Pancreas (tissue), 10 donors: ENCODE results near the gene N4BP3. TPM values are rescaled to one million over a fixed set of nuclear protein-coding genes. Genes with fewer than 3 reads are reported as not detected.

Experiments
- ATAC-seq, 4 donors: fragments of 200-7000 bp; cut with Tn5 transposase; one replicate each; pipeline versions ENCODE4 v1.8.0 to v1.9.1; 2020; ENCODE audit warnings: mild to moderate bottlenecking in 4 of 4, moderate library complexity in 4 of 4
- DNase-seq, 6 donors: peaks; one replicate each; pipeline ENCODE4 v3.0.0-alpha.2; 2020
- FAIRE-seq: peaks from 2 replicates; lab custom pipeline; 2012; peaks lifted over from hg19 to GRCh38; lab: Jason Lieb, UNC
- H3K27ac ChIP-seq, 4 donors: fragments of 200-600 bp; sonication (generic); 1 replicate in 3 of 4; 2 replicates in 1 of 4; pipeline versions ENCODE4 v1.5.0 to v1.8.0; 2020
- H3K27me3 ChIP-seq, 4 donors: fragments of 200-600 bp; one replicate each; pipeline ENCODE4 v1.8.0; 2021
- H3K36me3 ChIP-seq, 3 donors: fragments of 200-600 bp; sonication (generic) in 1 of 3; one replicate each; pipeline versions ENCODE4 v1.5.0 to v1.8.0; 2020 to 2021
- H3K4me1 ChIP-seq, 3 donors: fragments of 200-600 bp; one replicate each; pipeline ENCODE4 v1.8.0; 2021
- H3K4me3 ChIP-seq, 4 donors: fragments of 200-600 bp; sonication (generic) in 2 of 4; one replicate each; pipeline versions ENCODE4 v1.5.0 to v1.8.0; 2020 to 2021
- H3K9me3 ChIP-seq, 4 donors: fragments of 200-600 bp; one replicate each; pipeline ENCODE4 v1.8.0; 2021
- CTCF ChIP-seq, 4 donors: fragments of 200-600 bp; sonication (generic) in 3 of 4; IDR thresholded peaks; one replicate each; pipeline versions ENCODE4 v1.5.0 to v1.8.0; 2021; ENCODE audit warnings: antibody characterized with exemption in 4 of 4
- WGBS, 2 donors: extraction: QIAGEN DNeasy Blood & Tissue Kit; methylation state at CpG; one replicate each; pipeline ENCODE4 v1.1.7; 2013; 5-methylcytosine and 5-hydroxymethylcytosine counted together
- intact Hi-C, 3 donors: fragments of 100-400 bp; cut with DNase I; formaldehyde crosslinking; loops; one replicate each; pipeline versions ENCODE4 v1.11.1 to v1.14.2; 2022
- polyA plus RNA-seq, 2 donors: library from polyadenylated mRNA; stranded (reverse); fragments of 200-250 nt; gene quantifications; one replicate each; pipeline ENCODE4 v1.2.3, GENCODE V29; 2013
- total RNA-seq, 6 donors: library from RNA; stranded (reverse); fragmentation: NEBNext Ultra II Directional in 4 of 6; extraction: Animal tissue kit (Norgen Biotek cat#: 25700) in 4 of 6; gene quantifications; one replicate each; pipeline versions ENCODE4 v1.2.1 to v1.2.4, GENCODE V29; 2021 to 2023
- donor health status: healthy with polysubstance abuse.
- donor health status: DM: no; HTN: no; CAD: no; lungs with moderate emphysema.
- donor health status: DM: no; HTN: no; CAD: no.
- donor health status: control.
- donor health status: control.
- donor health status: Bipolar disorder and iron deficiency.
- donor health status: DM: yes; HTN: yes; CAD: no.
- donor health status: DM: no; HTN: no; CAD: no.
- donor health status: DM: no; HTN: no; CAD: no.
- donor health status: DM: yes; HTN: yes; CAD: no.

N4BP3 gene
- total and polyA plus RNA-seq, 8 donors: 0.23 to 1.1 (median 0.59) TPM

GRCh38 chr5:178174456-178174855 is 61.1 kb downstream of the N4BP3 start:
- intact Hi-C loops: no loop called here
- no peak for DNase-seq
- no peaks in the 10 kb centered on the region for H3K27me3 ChIP-seq
- FAIRE-seq: no peak
- no peak for ATAC-seq
- no peak overlapping the region for H3K4me3 ChIP-seq
- no peaks in the 10 kb centered on the region for H3K4me1 ChIP-seq
- no peaks in the 10 kb centered on the region for H3K9me3 ChIP-seq
- no peak overlapping the region for H3K27ac ChIP-seq
- no peaks in the 10 kb centered on the region for H3K36me3 ChIP-seq
- 87 to 92% methylated on average over 3 of the region's 3 CpGs for WGBS, 2 donors
- no peak for TF ChIP-seq CTCF (IDR thresholded peaks at IDR 0.05)

Other genes starting within 250 kb of the N4BP3 start
- not detected for gene PROP1, start 117.3 kb upstream of the N4BP3 start, total RNA-seq
- gene PROP1, start 117.3 kb upstream of the N4BP3 start, polyA plus RNA-seq: not detected
- gene RMND5B, start 17.5 kb downstream of the N4BP3 start, total RNA-seq: 10 to 100 TPM; 12.1 to 21.7 (median 17.4) TPM
- 10 to 100 TPM; 26.4 to 29.8 TPM for gene RMND5B, start 17.5 kb downstream of the N4BP3 start, polyA plus RNA-seq
- gene NHP2, start 40.4 kb downstream of the N4BP3 start, total RNA-seq: 10 to 100 TPM; 34.6 to 65.6 (median 53.9) TPM
- gene NHP2, start 40.4 kb downstream of the N4BP3 start, polyA plus RNA-seq: 10 to 100 TPM; 50.7 to 84.7 TPM
- not detected for gene GMCL2, start 73.8 kb downstream of the N4BP3 start, total RNA-seq
- not detected for gene GMCL2, start 73.8 kb downstream of the N4BP3 start, polyA plus RNA-seq
- 10 to 100 TPM; 24.5 to 61.6 (median 44.8) TPM for gene HNRNPAB, start 91.0 kb downstream of the N4BP3 start, total RNA-seq
- 10 to 100 TPM; 47.0 to 52.7 TPM for gene HNRNPAB, start 91.0 kb downstream of the N4BP3 start, polyA plus RNA-seq
- gene PHYKPL, start 119.3 kb downstream of the N4BP3 start, total RNA-seq: 10 to 100 TPM; 29.3 to 60.3 (median 35.9) TPM
- gene PHYKPL, start 119.3 kb downstream of the N4BP3 start, polyA plus RNA-seq: 10 to 100 TPM; 78.9 to 83.5 TPM